GM12872 (cell line): ENCODE data around the gene ZFHX3.

Experiments used
- CTCF ChIP-seq: IDR thresholded peaks from 3 replicates; pipeline ENCODE4 v1.5.1; 2011; ENCODE audit warnings: low read depth, mild to moderate bottlenecking, low read length, moderate library complexity; ENCODE audit not compliant: insufficient read depth

Gene ZFHX3

GRCh38 chr16:72769876-72770275 lies 278.1 kb downstream of the ZFHX3 start:
- no peak for TF ChIP-seq CTCF

- no peak for TF ChIP-seq CTCF
These were observed 279.3 kb downstream of the ZFHX3 start for GRCh38 chr16:72768591-72768990.

GRCh38 chr16:72766506-72766905 lies 281.4 kb downstream of the ZFHX3 start:
- TF ChIP-seq CTCF = no peak

- TF ChIP-seq CTCF = no peak
These were observed 283.8 kb downstream of the ZFHX3 start for GRCh38 chr16:72764015-72764654.

- TF ChIP-seq CTCF = no peak
These were observed 287.3 kb downstream of the ZFHX3 start for GRCh38 chr16:72760581-72760980.

- TF ChIP-seq CTCF = no peak
These were observed 294.0 kb downstream of the ZFHX3 start for GRCh38 chr16:72753881-72754280.

- TF ChIP-seq CTCF = no peak
These were observed 295.8 kb downstream of the ZFHX3 start for GRCh38 chr16:72752004-72752695.
